GM21717 (cell line): ENCODE measurements around the gene PPP2R1A.
"Not testable (repeated sequence)": the region's sequence is repeated elsewhere in the genome, so short reads cannot be mapped to it uniquely, and the experiment has no call there.

ENCODE experiments used
- ATAC-seq: cut with Tn5 transposase; IDR thresholded peaks from one replicate; pipeline ENCODE4 v1.9.1; 2021; ENCODE audit warnings: mild to moderate bottlenecking, moderate library complexity; ENCODE audit not compliant: unreplicated experiment

PPP2R1A gene

DNA sequence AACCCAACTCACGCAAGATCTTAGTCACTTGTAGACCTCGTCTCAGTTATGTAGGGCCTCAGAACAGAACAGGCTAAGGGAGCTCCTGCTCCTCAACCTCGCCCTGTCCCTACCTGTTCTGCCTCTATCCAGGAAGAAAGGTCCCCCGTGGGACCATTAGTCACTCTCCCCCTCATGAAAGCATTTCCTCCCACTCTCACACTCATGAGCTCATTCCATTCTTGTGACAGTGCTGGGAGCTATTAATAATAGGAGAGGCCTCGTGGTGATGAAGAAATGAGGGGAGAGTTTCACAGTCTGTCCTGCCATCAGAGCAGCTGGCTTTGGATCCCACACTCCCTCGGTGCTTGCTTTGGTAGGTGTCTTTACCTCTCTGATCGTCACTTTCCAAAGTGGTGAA lies 10.2 kb downstream of the PPP2R1A start:
- no peak for ATAC-seq

GRCh38 chr19:52200755-52201391 lies 11.0 kb downstream of the PPP2R1A start:
- ATAC-seq, result not testable (repeated sequence)

GRCh38 chr19:52206481-52206880 lies 16.6 kb downstream of the PPP2R1A start:
- ATAC-seq, result no peak

DNA sequence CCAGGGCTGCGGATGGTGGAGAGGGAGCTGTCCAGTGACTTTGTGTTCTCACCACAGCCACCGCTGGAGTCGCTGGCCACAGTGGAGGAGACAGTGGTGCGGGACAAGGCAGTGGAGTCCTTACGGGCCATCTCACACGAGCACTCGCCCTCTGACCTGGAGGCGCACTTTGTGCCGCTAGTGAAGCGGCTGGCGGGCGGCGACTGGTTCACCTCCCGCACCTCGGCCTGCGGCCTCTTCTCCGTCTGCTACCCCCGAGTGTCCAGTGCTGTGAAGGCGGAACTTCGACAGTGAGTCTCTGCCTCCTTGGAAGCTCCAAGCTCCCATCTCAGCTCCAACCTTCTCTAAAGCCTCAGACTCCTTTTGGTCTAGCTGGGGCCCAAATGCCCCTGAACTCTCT lies 21.4 kb downstream of the PPP2R1A start:
- ATAC-seq, result no peak

- no peak for ATAC-seq
Measured at GRCh38 chr19:52211926-52212571, 22.2 kb downstream of the PPP2R1A start.

- ATAC-seq, result no peak
Measured at GRCh38 chr19:52212572-52213255, 22.9 kb downstream of the PPP2R1A start.

GRCh38 chr19:52214241-52214640 lies 24.4 kb downstream of the PPP2R1A start:
- no peak for ATAC-seq

DNA sequence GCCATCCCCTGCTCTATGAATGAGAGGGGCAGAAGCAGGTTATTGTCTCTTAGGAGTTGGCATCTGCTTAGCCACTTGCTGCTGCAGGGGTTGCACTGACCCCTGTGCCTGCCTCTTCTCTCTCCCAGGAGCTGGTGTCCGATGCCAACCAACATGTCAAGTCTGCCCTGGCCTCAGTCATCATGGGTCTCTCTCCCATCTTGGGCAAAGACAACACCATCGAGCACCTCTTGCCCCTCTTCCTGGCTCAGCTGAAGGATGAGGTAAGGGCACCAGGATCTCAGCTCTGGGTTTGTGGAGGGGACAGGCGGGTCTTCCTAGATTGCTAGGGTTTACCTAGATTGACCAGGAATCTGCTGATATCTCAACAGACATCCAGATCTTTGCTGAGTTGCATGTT lies 26.5 kb downstream of the PPP2R1A start:
- ATAC-seq, result no peak

DNA sequence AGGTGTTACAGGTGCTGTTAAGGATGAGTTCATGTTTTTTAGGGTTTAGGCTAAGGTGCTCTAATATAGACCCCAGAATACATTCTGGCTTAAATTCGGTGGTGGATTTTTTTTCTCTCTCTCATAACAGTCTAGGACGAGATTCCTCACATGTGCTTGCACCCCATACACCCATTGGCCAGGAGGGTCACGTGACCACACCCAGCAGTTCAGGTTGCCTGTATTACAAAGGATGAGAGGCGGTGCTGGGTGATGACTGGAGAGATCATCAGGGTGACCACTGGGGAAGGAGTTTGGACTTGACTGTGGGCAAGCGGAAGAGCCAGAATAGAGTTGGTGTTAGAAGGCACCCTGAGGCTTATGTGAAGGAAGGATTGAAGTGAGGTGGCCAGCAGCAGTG lies 27.7 kb downstream of the PPP2R1A start:
- ATAC-seq, result no peak

- no peak for ATAC-seq
Measured at GRCh38 chr19:52219611-52220010, 29.8 kb downstream of the PPP2R1A start.

- no peak for ATAC-seq
Measured at GRCh38 chr19:52221031-52221430, 31.2 kb downstream of the PPP2R1A start.

DNA sequence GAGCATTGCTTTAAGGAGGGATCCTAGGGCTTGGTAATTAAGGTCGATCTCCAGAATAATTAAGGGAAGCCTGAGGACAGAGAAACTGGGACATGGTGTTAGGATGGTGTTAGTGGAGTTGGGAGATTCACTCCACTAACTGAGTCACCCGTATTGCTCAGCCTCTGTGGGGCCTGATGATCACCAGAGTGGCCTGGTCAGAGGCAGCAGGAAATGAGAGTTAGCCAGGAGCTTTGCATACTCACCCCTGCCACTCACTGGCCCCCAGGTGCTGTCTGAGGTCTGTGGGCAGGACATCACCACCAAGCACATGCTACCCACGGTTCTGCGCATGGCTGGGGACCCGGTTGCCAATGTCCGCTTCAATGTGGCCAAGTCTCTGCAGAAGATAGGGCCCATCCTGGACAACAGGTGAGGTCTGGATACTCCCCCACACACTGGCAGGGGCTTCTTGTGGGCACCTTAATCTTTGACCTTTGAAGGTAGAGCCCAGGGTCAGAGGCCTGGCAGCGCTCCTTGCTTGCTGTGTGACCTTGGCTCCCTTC lies 32.1 kb downstream of the PPP2R1A start:
- no peak for ATAC-seq

DNA sequence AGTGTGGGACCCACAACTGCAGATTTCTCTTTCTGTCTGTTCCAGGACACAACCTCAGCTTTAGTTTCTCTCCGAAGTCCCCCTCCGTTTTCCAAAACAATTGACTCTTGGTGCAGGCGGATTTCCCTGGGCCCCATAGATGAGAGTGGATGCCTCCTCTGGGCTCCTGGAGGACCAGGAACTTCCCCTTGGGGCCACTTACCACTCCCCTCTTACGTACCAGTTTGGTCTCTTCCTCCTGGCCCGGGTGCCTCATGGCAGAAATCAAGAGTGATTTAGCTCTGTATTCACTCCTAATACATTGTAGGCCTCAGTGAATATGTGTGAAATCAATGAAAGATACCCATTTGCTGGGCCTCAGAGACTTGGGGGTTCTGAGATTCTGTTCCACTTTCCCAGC lies 34.4 kb downstream of the PPP2R1A start:
- ATAC-seq, result no peak

DNA sequence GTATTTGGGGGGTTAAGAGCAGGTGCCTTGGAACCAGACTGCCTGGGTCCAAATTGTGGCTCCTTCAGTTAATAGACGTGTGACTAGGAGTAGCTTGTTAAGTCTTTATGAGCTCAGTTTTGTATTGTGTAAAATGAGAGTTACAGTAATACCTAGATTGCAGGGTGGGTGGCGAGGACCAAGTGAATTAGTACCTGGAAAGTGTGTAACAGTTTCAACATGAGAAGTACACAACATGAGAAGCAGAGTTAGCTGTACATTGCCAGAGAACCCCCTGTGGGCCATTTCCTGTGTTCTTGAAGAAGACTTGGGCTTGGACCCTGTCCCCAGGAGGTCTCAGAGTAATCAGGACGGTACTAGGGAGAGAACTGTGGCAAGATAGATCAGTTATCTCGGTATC lies 36.8 kb downstream of the PPP2R1A start:
- no peak for ATAC-seq

GRCh38 chr19:52227196-52227940 lies 37.5 kb downstream of the PPP2R1A start:
- no peak for ATAC-seq

DNA sequence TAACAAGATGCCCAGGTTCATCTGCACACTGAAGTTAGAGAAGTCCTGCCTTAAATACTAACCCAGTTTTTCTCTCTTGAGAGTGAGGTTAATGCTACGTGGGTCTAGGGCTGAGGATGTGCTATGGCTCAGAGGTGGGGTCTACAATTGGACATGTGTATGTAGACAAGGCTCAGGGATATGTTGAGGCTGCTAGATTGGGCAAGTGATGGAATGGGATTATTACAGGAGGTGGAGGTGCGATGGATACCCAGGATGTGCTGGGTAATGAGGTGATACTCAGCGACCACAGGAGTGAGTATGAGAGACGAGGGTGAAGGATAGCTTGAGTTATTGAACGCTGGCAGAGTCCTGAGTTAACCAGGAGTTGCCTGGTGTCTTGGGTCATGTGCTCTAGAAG lies 38.1 kb downstream of the PPP2R1A start:
- ATAC-seq, result no peak

GRCh38 chr19:52229524-52229923 lies 39.7 kb downstream of the PPP2R1A start:
- no peak for ATAC-seq

DNA sequence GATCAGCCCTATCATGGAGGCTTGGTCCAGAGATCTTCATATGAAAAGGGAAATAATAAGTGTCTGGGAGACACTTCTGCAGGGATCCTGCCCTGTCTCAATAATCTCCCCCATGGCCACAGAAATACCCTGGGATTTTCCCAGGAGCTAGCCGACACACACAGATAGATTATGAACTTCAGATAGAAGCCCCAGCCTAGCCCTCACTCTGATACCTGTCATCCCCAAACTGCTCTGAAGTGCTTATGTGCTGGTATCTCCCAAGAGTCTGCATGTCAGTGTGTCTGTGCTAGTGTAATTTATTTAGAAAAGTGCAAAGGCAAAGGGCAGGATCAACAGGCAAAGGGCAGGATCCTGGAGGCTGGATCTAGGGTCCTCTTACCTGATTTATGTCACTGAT lies 40.8 kb downstream of the PPP2R1A start:
- ATAC-seq, result no peak

DNA sequence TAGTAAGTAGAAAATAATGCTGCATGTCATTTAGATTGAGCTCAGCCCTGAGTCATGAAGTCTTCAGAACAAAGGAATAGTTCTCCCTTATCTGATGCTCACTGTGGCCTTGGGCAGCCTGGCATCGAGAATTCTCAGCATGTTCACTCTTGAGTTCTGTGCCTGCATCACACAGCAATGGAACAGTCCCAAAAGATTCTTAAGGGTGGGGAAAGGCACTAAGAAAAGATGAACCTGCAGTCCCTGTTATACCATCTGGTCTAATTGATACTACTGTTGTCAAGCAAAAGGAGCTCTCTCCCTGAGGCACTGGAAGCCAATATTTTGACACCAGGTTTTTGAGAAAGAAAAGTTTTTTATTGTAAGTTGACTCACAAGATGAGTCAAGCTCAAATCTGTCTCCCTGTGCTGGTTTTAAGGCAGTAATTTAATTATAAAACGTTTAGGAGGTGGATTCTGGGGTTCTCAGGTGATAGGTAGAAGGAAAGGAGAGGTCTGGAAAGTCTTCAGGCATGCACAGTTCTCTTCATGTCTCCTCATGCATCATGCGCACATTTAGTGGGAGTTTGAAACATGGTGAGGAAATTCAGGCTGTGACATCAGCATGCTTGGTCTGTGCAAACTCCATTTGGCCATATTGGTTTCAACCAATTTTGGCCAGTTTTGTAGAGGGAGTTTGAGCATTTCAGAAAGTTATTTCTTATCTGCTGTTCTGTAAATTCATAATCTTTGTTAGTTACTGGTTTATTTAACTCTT lies 41.5 kb downstream of the PPP2R1A start:
- ATAC-seq, result no peak

GRCh38 chr19:52234406-52234805 lies 44.6 kb downstream of the PPP2R1A start:
- no peak for ATAC-seq

DNA sequence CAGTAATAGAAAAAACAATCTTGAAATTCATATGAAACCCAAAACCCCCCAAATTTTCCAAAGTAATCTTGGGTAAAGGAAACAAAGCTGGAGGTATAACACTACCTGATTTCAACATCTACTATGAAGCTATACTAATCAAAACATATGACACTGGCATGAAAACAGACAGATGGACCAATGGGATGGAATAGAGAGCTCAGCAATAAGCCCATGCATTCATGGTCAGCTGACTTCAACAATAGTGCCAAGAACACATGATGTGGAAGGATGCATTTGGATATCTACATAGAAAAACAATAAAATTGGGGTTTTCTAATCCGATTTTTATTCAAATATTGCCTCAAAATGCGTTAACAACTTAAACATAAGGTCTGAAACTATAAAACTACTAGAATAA lies 47.3 kb downstream of the PPP2R1A start:
- ATAC-seq, result no peak
